H1 (cell line): ENCODE data around the gene ELAPOR1. TPM values are rescaled to one million over a fixed set of nuclear protein-coding genes. Genes with fewer than 3 reads are reported as not detected.

Experiments
- CREB1 ChIP-seq: IDR thresholded peaks from 2 replicates; pipeline ENCODE4 v1.6.1; 2012; ENCODE audit warnings: inconsistent platforms
- HDAC6 ChIP-seq: IDR thresholded peaks from one replicate; pipeline ENCODE4 v1.7.1; 2012; ENCODE audit warnings: low read depth, mild to moderate bottlenecking, inconsistent platforms, low read length, moderate library complexity
- SAP30 ChIP-seq: fragments of 300-600 bp; sonication (generic); IDR thresholded peaks from 2 replicates; pipeline ENCODE4 v1.7.1; 2012; ENCODE audit warnings: low read length, moderate library complexity, mild to moderate bottlenecking, inconsistent platforms; ENCODE audit not compliant: insufficient read depth, insufficient replicate concordance
- SP1 ChIP-seq: IDR thresholded peaks from 2 replicates; pipeline ENCODE4 v1.6.1; 2011; ENCODE audit warnings: low read depth, low read length
- TCF12 ChIP-seq: IDR thresholded peaks from 2 replicates; pipeline ENCODE4 v1.6.1; 2011; ENCODE audit warnings: low read depth, mild to moderate bottlenecking, low read length
- polyA plus RNA-seq, 7 experiments: library from polyadenylated mRNA; depleted of rRNA in 3 of 7; stranded (reverse) in 5 of 7; unstranded in 2 of 7; fragments of >200 nt in 5 of 7; fragments of 200-250 nt in 2 of 7; gene quantifications; 1 replicate in 5 of 7; 2 replicates in 1 of 7; 4 replicates in 1 of 7; pipeline versions ENCODE4 v1.2.1 to v1.2.3, GENCODE V29; 2011 to 2013; ENCODE audit warnings: missing spikeins in 2 of 7, mixed read lengths in 2 of 7
- total RNA-seq: library from RNA; stranded (reverse); fragmentation: NEBNext Ultra II Directional; extraction: Animal tissue kit (Norgen Biotek cat#: 25700); gene quantifications from 2 replicates; pipeline ENCODE4 v1.2.1, GENCODE V29; 2021
- TF ChIP-seq, protein P1 (sequence below): IDR thresholded peaks from 2 replicates; pipeline ENCODE4 v1.6.1; 2012; ENCODE audit warnings: inconsistent platforms

Gene ELAPOR1
- total and polyA plus RNA-seq, 2 of the 8 experiments (the other 6 are each of a cell fraction or from before 2014, with no cell fraction given): 1.2 to 2.5 TPM

GRCh38 chr1:109096120-109096519, 17.8 kb upstream of the ELAPOR1 start (continued):
- TF ChIP-seq, protein P1, sequence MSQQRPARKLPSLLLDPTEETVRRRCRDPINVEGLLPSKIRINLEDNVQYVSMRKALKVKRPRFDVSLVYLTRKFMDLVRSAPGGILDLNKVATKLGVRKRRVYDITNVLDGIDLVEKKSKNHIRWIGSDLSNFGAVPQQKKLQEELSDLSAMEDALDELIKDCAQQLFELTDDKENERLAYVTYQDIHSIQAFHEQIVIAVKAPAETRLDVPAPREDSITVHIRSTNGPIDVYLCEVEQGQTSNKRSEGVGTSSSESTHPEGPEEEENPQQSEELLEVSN: no peak
- TF ChIP-seq SP1 (no peak), SAP30 (no peak), TCF12 (no peak), HDAC6 (no peak), CREB1 (no peak)
